BJ (cell line): ENCODE measurements around the gene RASA2. TPM values are rescaled to one million over a fixed set of nuclear protein-coding genes. Genes with fewer than 3 reads are reported as not detected.

ENCODE experiments used
- CTCF ChIA-PET: fragments of 350-600 bp; formaldehyde crosslinking; extraction: SDS; loops from one replicate; lab custom pipeline; 2021; ENCODE audit warnings: antibody characterized with exemption, inconsistent platforms; lab: Yijun Ruan, JAX
- POLR2A ChIA-PET: fragments of 300-600 bp; sonication (Branson Sonifier 250); formaldehyde crosslinking; extraction: SDS; loops from one replicate; lab custom pipeline; 2021; ENCODE audit warnings: antibody characterized with exemption; lab: Charles Lee
- DNase-seq: peaks from one replicate; pipeline ENCODE4 v3.0.0-alpha.2; 2011; ENCODE audit warnings: low read depth
- H3K27me3 ChIP-seq: 2 replicates; pipeline ENCODE4 v1.6.0; 2011; ENCODE audit warnings: low read length; ENCODE audit not compliant: control insufficient read depth, insufficient read depth
- H3K36me3 ChIP-seq: 2 replicates; pipeline ENCODE4 v1.5.1; 2011; ENCODE audit warnings: low read length; ENCODE audit not compliant: control insufficient read depth, insufficient read depth
- H3K4me3 ChIP-seq: 2 replicates; pipeline ENCODE4 v1.5.1; 2011; ENCODE audit warnings: low read depth, mild to moderate bottlenecking, control low read depth, low read length
- polyA plus RNA-seq: library from polyadenylated mRNA; depleted of rRNA; stranded (reverse); fragments of >200 nt; gene quantifications from 2 replicates; pipeline ENCODE4 v1.2.3, GENCODE V29; 2011
- TF ChIP-seq, protein P1 (sequence below): IDR thresholded peaks from 2 replicates; pipeline ENCODE4 v1.5.1; 2011; ENCODE audit warnings: low read depth, mild to moderate bottlenecking, control low read depth, inconsistent platforms, low read length, moderate library complexity; ENCODE audit not compliant: insufficient read depth

Gene RASA2
- polyA plus RNA-seq, 1 experiment: 5.6 TPM

DNA sequence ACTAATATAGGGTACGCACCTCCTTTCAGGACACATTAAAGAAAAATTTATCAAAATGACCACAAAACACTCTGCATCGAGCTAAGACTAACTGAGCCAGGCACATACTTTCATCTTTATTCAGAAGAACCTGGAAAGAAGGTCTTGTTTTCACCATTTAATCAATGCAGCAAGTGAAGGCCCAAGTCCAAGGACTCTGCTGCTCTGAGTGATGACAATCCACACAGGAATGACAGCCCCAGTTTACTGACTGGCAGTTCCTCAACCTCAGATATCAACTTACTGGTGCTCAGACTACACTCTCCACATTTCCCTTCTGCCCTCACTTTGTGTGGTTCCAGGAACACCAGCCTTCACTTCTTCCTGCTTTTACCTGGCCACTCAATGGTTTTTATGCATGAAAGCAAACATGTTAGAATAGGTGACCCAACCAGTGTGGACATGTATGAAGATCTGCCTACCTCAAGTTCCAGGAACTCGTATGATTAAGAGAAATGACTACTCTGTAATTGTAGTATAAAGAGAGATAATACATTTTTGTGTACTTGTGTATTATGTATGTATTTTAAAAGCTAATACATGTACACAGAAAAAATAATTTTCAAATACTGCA, 29.1 kb upstream of the RASA2 start:
- Histone ChIP-seq H3K36me3 (no peaks in the 10 kb centered on the region), H3K27me3 (no peaks in the 10 kb centered on the region), H3K4me3 (no peak overlapping the region)
- no peak for DNase-seq
- ChIA-PET CTCF (interaction anchor here (1.3 to 12.6 kb wide), 4 partner anchors 51 to 151 kb away, joined by 3 to 282 read pairs (median 105); no protein-coding TSS in a partner anchor), POLR2A (no interaction called here)
- TF ChIP-seq, protein P1, sequence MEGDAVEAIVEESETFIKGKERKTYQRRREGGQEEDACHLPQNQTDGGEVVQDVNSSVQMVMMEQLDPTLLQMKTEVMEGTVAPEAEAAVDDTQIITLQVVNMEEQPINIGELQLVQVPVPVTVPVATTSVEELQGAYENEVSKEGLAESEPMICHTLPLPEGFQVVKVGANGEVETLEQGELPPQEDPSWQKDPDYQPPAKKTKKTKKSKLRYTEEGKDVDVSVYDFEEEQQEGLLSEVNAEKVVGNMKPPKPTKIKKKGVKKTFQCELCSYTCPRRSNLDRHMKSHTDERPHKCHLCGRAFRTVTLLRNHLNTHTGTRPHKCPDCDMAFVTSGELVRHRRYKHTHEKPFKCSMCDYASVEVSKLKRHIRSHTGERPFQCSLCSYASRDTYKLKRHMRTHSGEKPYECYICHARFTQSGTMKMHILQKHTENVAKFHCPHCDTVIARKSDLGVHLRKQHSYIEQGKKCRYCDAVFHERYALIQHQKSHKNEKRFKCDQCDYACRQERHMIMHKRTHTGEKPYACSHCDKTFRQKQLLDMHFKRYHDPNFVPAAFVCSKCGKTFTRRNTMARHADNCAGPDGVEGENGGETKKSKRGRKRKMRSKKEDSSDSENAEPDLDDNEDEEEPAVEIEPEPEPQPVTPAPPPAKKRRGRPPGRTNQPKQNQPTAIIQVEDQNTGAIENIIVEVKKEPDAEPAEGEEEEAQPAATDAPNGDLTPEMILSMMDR: no peak

DNA sequence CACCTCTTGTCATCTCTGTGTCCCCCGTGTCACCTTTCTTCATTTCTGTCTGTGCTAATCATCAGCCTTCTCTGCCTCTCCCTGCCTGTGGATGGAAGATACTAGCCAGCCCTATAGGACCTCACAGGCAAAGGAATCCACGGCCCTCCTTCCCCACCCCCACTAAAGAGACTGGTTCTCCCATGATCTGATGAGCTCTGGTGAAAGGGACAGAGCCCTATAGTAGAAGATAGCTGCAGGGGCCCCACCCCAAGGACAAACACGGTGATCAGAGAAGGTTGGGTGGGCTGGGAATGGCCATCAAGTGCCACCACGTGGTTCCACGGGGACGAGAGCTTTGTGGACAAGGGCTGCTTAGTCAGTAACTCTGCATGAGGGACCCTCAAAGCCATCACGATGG, 27.8 kb upstream of the RASA2 start:
- H3K27me3 ChIP-seq: no peaks in the 10 kb centered on the region
- POLR2A ChIA-PET: interaction anchor here (0.5 kb wide), 1 partner anchor 154 kb away, joined by 5 read pairs; no protein-coding TSS in a partner anchor
- TF ChIP-seq, protein P1: no peak
- H3K36me3 ChIP-seq: no peaks in the 10 kb centered on the region
- no peak overlapping the region for H3K4me3 ChIP-seq
- DNase-seq: no peak
- CTCF ChIA-PET: interaction anchor here (0.6 to 12.6 kb wide), 20 partner anchors 10 to 227 kb away, joined by 3 to 282 read pairs (median 4); partner anchors contain the start of gene PXYLP1

DNA sequence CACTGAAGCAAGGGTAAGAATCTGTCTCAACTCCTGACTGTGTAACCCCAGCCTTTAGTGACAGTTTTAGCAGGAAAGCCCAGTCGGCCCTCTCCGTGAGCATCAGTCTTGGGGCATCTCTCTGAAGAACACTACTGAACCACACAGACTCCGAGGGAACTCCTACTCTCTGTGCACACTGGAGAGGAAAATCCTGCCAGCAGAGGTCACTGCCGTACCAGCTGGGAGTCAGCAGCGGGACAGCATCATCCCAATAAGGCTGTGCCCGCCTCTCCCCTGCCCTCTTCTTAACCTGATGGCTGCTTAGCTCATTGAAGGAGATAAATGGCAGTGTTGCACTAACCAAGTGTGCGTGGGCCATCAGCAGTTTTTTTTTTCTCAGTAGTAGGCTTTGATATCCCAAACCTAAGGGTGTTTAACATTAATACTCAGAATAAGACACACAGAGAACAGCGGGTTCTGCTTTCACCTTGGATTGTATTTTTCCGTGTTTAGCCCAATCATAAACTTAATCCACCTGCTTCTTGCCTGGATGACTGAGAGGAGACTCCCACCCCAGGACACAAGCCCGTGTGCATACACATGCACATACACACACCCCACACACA, 26.6 kb upstream of the RASA2 start:
- TF ChIP-seq, protein P1: peak; percentile 85
- ChIA-PET CTCF (interaction anchor here (0.6 to 12.6 kb wide), 31 partner anchors 8 to 229 kb away, joined by 3 to 282 read pairs (median 4); partner anchors contain the start of gene PXYLP1), POLR2A (interaction anchor here (0.6 kb wide), 3 partner anchors 106 to 471 kb away, joined by 5 to 6 read pairs (median 5); no protein-coding TSS in a partner anchor)
- Histone ChIP-seq H3K36me3 (no peaks in the 10 kb centered on the region), H3K27me3 (no peaks in the 10 kb centered on the region), H3K4me3 (no peak overlapping the region)
- no peak for DNase-seq

DNA sequence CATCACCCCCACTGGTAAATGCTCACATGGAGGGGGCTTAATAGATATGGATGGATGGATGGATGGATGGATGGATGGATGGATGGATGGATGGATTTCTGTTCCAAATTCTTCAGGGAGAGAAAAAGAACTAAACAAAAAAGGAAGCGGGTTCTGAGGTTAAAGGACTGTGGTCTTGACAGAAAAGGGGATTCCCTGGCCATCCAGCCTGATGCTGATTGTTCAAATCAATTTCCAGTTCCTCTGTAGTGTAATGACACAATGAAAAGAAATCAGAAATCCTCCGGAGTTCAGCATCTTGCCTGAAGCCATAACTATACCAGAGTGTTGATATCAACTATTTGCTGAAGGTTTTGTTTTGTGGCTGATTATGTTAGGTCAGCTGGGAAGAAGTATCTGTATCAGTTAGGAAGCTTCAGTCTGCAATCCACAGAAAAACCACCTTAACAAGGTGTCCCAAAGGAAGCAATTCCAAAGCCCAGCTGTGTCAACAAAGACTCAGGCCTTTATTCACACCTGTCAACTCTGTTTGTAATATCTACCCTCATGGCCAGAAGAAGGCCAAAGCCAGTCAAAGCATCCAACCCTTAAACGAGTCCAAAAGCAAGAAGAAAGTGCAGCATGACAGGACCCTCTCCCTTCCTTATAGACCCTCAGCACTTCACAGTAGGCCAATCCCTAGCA, 24.5 kb upstream of the RASA2 start:
- TF ChIP-seq, protein P1: no peak
- Histone ChIP-seq H3K27me3 (no peaks in the 10 kb centered on the region), H3K4me3 (no peak overlapping the region), H3K36me3 (no peaks in the 10 kb centered on the region)
- POLR2A ChIA-PET: no interaction called here
- CTCF ChIA-PET: interaction anchor here (0.6 to 12.6 kb wide), 5 partner anchors 58 to 1701 kb away, joined by 3 to 282 read pairs (median 3); no protein-coding TSS in a partner anchor
- DNase-seq: no peak
